PC-9 (cell line): ENCODE data around the gene IGDCC3.

Experiments used
- CTCF ChIP-seq: fragments of 200-600 bp; sonication (generic); conservative IDR thresholded peaks from 2 replicates; pipeline ENCODE4 v1.6.1; 2017; ENCODE audit warnings: mixed run types, antibody characterized with exemption, mild to moderate bottlenecking, moderate library complexity
- EZH2 ChIP-seq: fragments of 200-600 bp; sonication (generic); IDR thresholded peaks from 2 replicates; pipeline ENCODE4 v1.8.0; 2017; ENCODE audit warnings: antibody characterized with exemption, low read depth

- no peak for TF ChIP-seq CTCF
- TF ChIP-seq EZH2 = no peak
Observed at GRCh38 chr15:65305776-65306175, 72.0 kb downstream of the IGDCC3 start.
